Stimulated activated naive CD8-positive, alpha-beta T cell treated with anti-CD3 and anti-CD28 coated beads, Interleukin-15, Interleukin-2, amounts not matched to agents 100 ng/mL and 50 ng/mL, for 24 hours (primary cell): ENCODE data around the gene DGKI.

ENCODE experiments used
- H3K27ac Mint-ChIP-seq: one replicate; pipeline ENCODE4 v1.8.0; 2021; ENCODE audit warnings: mild to moderate bottlenecking, mixed read lengths
- H3K27me3 Mint-ChIP-seq: one replicate; pipeline ENCODE4 v1.8.0; 2021; ENCODE audit warnings: mixed read lengths
- H3K36me3 Mint-ChIP-seq: one replicate; pipeline ENCODE4 v1.8.0; 2021; ENCODE audit warnings: low read depth, mixed read lengths
- H3K4me1 Mint-ChIP-seq: one replicate; pipeline ENCODE4 v1.8.0; 2021; ENCODE audit warnings: low read depth, mixed read lengths
- H3K4me3 Mint-ChIP-seq: one replicate; pipeline ENCODE4 v1.8.0; 2021; ENCODE audit warnings: mild to moderate bottlenecking, mixed read lengths
- H3K9me3 Mint-ChIP-seq: one replicate; pipeline ENCODE4 v1.8.0; 2021; ENCODE audit warnings: mixed read lengths

DGKI gene

DNA sequence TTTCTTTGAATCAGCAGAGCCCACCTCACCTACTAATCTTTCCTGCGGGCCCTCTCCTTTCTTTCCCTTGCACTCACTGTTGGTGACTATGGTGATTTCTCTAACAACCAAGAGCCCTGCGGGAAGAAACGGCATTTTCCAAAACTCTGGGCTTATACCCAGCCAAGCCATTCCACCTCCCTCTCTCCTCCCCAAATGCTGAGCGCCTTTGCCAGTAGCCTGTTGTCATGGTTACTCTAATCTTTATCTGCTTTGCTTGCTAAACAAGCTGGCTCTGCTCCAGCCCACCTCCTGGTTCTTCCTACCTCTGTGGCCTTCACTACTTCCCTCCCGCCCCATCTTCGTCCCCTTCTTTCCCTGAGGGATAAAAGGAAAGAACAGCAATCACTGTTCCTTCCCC is 86.7 kb downstream of the DGKI start:
- Mint-ChIP-seq H3K4me3 (no peak overlapping the region), H3K27me3 (peaks cover 10% of the 10 kb centered on the region), H3K36me3 (no peaks in the 10 kb centered on the region), H3K27ac (no peak overlapping the region), H3K9me3 (no peaks in the 10 kb centered on the region), H3K4me1 (no peaks in the 10 kb centered on the region)

GRCh38 chr7:137757146-137757925 is 89.4 kb downstream of the DGKI start:
- no peaks in the 10 kb centered on the region for H3K4me1 Mint-ChIP-seq
- no peak overlapping the region for H3K27ac Mint-ChIP-seq
- H3K27me3 Mint-ChIP-seq: peaks cover 10% of the 10 kb centered on the region
- no peaks in the 10 kb centered on the region for H3K9me3 Mint-ChIP-seq
- H3K36me3 Mint-ChIP-seq: no peaks in the 10 kb centered on the region
- H3K4me3 Mint-ChIP-seq: no peak overlapping the region

GRCh38 chr7:137755846-137756651 is 90.7 kb downstream of the DGKI start:
- peaks cover 7% of the 10 kb centered on the region for H3K27me3 Mint-ChIP-seq
- H3K4me3 Mint-ChIP-seq: no peak overlapping the region
- H3K9me3 Mint-ChIP-seq: no peaks in the 10 kb centered on the region
- no peaks in the 10 kb centered on the region for H3K36me3 Mint-ChIP-seq
- no peaks in the 10 kb centered on the region for H3K4me1 Mint-ChIP-seq
- no peak overlapping the region for H3K27ac Mint-ChIP-seq

DNA sequence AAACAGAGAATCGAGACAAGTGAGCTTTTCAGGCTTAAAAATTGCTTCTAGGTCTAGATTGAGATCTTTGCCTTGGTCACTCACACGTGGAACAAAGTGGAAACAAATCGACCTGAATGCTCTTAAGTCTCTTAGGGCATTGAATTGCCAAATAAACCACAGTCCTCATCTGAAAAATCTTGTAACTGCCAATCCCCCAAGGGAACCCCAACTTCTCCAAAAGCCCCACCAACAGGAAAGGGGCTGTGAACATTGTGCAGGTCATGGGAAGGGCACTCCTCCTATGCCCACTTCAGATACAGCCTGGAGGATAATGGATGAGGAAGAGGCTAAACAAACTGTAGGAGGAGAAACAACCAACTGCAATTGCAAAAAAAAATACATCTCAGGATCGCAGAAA is 91.3 kb downstream of the DGKI start:
- no peaks in the 10 kb centered on the region for H3K36me3 Mint-ChIP-seq
- no peaks in the 10 kb centered on the region for H3K4me1 Mint-ChIP-seq
- no peak overlapping the region for H3K4me3 Mint-ChIP-seq
- H3K9me3 Mint-ChIP-seq: no peaks in the 10 kb centered on the region
- H3K27me3 Mint-ChIP-seq: peaks cover 7% of the 10 kb centered on the region
- no peak overlapping the region for H3K27ac Mint-ChIP-seq

- Mint-ChIP-seq H3K9me3 (no peaks in the 10 kb centered on the region), H3K27ac (no peak overlapping the region), H3K4me1 (no peaks in the 10 kb centered on the region), H3K4me3 (no peak overlapping the region), H3K27me3 (peaks cover 17% of the 10 kb centered on the region), H3K36me3 (no peaks in the 10 kb centered on the region)
Measured at GRCh38 chr7:137753948-137754851, 92.6 kb downstream of the DGKI start.

- H3K27ac Mint-ChIP-seq: no peak overlapping the region
- no peaks in the 10 kb centered on the region for H3K4me1 Mint-ChIP-seq
- H3K9me3 Mint-ChIP-seq: no peaks in the 10 kb centered on the region
- no peak overlapping the region for H3K4me3 Mint-ChIP-seq
- H3K36me3 Mint-ChIP-seq: no peaks in the 10 kb centered on the region
- H3K27me3 Mint-ChIP-seq: peaks cover 17% of the 10 kb centered on the region
Measured at GRCh38 chr7:137753575-137753947, 93.2 kb downstream of the DGKI start.

- H3K4me1 Mint-ChIP-seq: no peaks in the 10 kb centered on the region
- no peak overlapping the region for H3K27ac Mint-ChIP-seq
- no peaks in the 10 kb centered on the region for H3K36me3 Mint-ChIP-seq
- no peaks in the 10 kb centered on the region for H3K9me3 Mint-ChIP-seq
- H3K4me3 Mint-ChIP-seq: no peak overlapping the region
- peaks cover 17% of the 10 kb centered on the region for H3K27me3 Mint-ChIP-seq
Measured at GRCh38 chr7:137753067-137753466, 93.7 kb downstream of the DGKI start.

- H3K27ac Mint-ChIP-seq: no peak overlapping the region
- no peaks in the 10 kb centered on the region for H3K36me3 Mint-ChIP-seq
- H3K4me1 Mint-ChIP-seq: no peaks in the 10 kb centered on the region
- no peaks in the 10 kb centered on the region for H3K9me3 Mint-ChIP-seq
- peaks cover 10% of the 10 kb centered on the region for H3K27me3 Mint-ChIP-seq
- H3K4me3 Mint-ChIP-seq: no peak overlapping the region
Measured at GRCh38 chr7:137751361-137752009, 95.3 kb downstream of the DGKI start.

DNA sequence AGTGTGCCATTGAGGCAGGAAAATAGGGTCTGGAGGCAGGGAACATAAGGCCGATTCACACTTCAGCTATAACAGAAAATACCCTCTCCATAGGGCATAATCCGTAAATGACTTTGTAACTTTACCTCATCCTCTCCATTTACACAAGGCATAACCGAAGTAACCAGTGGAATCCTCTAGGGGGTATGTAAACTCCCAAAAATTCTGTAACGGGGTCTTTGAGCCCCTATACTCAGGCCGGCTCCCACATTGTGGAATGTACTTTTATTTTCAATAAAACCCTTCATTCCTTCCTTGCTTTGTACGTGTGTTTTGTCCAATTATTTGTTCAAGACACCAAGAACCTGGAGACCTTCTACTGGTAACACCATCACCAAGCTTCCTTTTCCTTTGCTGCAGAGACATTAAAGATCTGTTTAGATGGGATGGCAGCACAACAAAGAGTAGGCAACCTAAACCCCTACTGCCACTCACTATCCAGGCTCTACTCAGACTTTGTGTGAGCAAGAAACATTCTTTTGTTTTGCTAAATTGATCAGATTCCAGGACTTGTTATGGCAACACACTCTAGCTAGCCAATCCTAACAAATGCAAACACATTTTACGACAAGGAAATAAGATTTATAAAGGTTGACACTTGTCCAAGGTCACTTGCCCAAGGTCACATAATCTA is 99.3 kb downstream of the DGKI start:
- Mint-ChIP-seq H3K4me1 (no peaks in the 10 kb centered on the region), H3K4me3 (no peak overlapping the region), H3K27me3 (peaks cover 13% of the 10 kb centered on the region), H3K36me3 (no peaks in the 10 kb centered on the region), H3K27ac (no peak overlapping the region), H3K9me3 (no peaks in the 10 kb centered on the region)

DNA sequence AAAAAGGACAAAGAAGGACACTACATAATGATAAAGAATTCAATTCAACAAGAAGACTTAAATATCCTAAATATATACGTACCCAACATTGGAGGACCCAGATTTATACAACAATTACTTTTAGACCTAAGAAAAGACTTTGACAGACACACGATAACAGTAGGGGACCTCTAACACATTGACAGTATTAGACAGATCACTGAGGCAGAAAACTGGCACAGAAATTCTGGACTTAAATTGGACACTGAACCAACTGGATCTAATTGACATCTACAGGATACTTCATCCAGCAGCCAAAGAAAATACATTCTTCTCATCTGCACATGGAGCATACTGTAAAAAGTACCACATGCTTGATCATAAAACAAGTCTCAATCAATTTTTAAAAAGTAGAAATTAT is 103.8 kb downstream of the DGKI start:
- Mint-ChIP-seq H3K36me3 (no peaks in the 10 kb centered on the region), H3K27me3 (peaks cover 13% of the 10 kb centered on the region), H3K9me3 (no peaks in the 10 kb centered on the region), H3K4me1 (no peaks in the 10 kb centered on the region), H3K27ac (no peak overlapping the region), H3K4me3 (no peak overlapping the region)

- Mint-ChIP-seq H3K27me3 (peaks cover 16% of the 10 kb centered on the region), H3K27ac (no peak overlapping the region), H3K9me3 (no peaks in the 10 kb centered on the region), H3K4me3 (no peak overlapping the region), H3K36me3 (no peaks in the 10 kb centered on the region), H3K4me1 (no peaks in the 10 kb centered on the region)
Measured at GRCh38 chr7:137742051-137742450, 104.7 kb downstream of the DGKI start.

DNA sequence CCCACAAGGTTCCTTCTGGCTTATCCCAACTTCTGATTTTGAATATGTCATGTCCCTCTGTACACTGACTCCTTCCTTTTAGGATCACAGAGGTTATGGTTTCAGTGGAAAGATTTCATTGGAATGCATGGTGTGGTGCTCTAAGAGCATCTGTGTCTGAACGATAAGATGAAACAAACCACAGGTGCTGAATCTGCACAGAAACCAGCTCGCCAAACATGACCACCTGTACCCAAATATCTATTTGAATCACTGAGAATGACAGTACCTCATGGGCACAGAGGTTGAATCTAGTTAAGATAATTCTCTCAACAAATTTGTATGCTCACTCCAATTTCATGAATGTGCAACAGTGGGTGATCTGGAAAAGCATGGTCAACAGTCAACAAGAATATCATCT is 105.3 kb downstream of the DGKI start:
- no peaks in the 10 kb centered on the region for H3K9me3 Mint-ChIP-seq
- H3K27ac Mint-ChIP-seq: no peak overlapping the region
- H3K4me3 Mint-ChIP-seq: no peak overlapping the region
- peaks cover 16% of the 10 kb centered on the region for H3K27me3 Mint-ChIP-seq
- no peaks in the 10 kb centered on the region for H3K36me3 Mint-ChIP-seq
- no peaks in the 10 kb centered on the region for H3K4me1 Mint-ChIP-seq

DNA sequence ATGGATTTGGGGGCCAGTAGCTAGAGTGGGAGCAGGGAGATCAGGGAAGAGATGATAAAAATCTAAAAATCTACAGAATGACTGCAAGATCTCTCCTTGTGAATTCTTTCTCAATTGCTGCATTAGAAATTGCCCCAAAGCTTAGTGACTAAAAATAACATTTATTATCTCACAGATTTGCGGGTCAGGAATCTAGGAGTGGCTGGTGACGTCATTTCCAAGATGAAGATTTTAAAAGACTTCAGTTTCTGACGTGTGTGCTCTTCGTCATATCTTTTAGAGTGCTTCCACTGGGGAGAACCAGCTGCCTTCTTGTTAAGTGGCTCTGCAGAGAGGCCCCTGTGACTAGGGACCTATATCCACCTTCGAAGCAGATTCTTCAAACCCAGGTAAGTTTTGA is 112.6 kb downstream of the DGKI start:
- no peaks in the 10 kb centered on the region for H3K9me3 Mint-ChIP-seq
- no peak overlapping the region for H3K27ac Mint-ChIP-seq
- H3K27me3 Mint-ChIP-seq: peaks cover 23% of the 10 kb centered on the region
- no peaks in the 10 kb centered on the region for H3K36me3 Mint-ChIP-seq
- no peak overlapping the region for H3K4me3 Mint-ChIP-seq
- H3K4me1 Mint-ChIP-seq: no peaks in the 10 kb centered on the region

DNA sequence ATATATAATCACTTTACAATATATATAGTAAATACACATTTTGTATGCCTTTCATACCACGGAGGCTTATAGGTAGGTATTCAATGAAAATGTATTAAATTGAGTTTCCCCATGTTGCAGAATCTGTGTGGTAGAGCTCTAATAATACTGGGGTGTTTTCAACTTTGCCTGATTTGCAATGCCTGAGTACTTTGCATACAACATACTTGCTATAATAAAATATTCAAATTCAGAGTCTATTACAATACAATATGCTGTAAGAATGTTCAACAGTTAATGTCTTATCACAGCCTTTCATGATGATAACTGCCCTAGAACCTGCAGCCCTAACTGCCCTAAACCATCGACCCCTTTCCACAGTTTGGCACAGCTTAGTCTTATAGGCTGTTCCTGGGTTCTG is 114.6 kb downstream of the DGKI start:
- H3K4me1 Mint-ChIP-seq: no peaks in the 10 kb centered on the region
- H3K4me3 Mint-ChIP-seq: no peak overlapping the region
- H3K27me3 Mint-ChIP-seq: peaks cover 12% of the 10 kb centered on the region
- H3K36me3 Mint-ChIP-seq: no peaks in the 10 kb centered on the region
- no peaks in the 10 kb centered on the region for H3K9me3 Mint-ChIP-seq
- H3K27ac Mint-ChIP-seq: no peak overlapping the region
